Spleen (tissue), 11 donors: ENCODE data around the gene ATP5F1D. TPM values are rescaled to one million over a fixed set of nuclear protein-coding genes. Genes with fewer than 3 reads are reported as not detected.

Source experiments
- DNase-seq: peaks from one replicate; pipeline ENCODE4 v3.0.0-alpha.2; 2020
- H3K27ac ChIP-seq, 8 donors: fragments of 200-600 bp; sonication (generic) in 7 of 8; 1 replicate in 4 of 8; 2 replicates in 4 of 8; pipeline versions ENCODE4 v1.5.0 to v1.8.0; 2016 to 2021; ENCODE audit warnings: inconsistent platforms in 4 of 8, mild to moderate bottlenecking in 4 of 8, moderate library complexity in 1 of 8
- H3K27me3 ChIP-seq, 7 donors: fragments of 200-600 bp; sonication (generic) in 6 of 7; replicated peaks in 1 of 7; 1 replicate in 4 of 7; 2 replicates in 3 of 7; pipeline versions ENCODE4 v1.5.0 to v1.8.0; 2016 to 2021; ENCODE audit warnings: inconsistent platforms in 3 of 7, mild to moderate bottlenecking in 1 of 7
- H3K36me3 ChIP-seq, 6 donors: fragments of 200-600 bp; sonication (generic) in 5 of 6; 1 replicate in 4 of 6; 2 replicates in 2 of 6; pipeline versions ENCODE4 v1.5.0 to v1.8.0; 2016 to 2021; ENCODE audit warnings: inconsistent platforms in 2 of 6
- H3K4me1 ChIP-seq, 6 donors: fragments of 200-600 bp; sonication (generic) in 5 of 6; 1 replicate in 3 of 6; 2 replicates in 3 of 6; pipeline versions ENCODE4 v1.5.0 to v1.8.0; 2016 to 2021; ENCODE audit warnings: inconsistent platforms in 3 of 6
- H3K4me3 ChIP-seq, 8 donors: fragments of 200-600 bp; sonication (generic) in 7 of 8; 1 replicate in 4 of 8; 2 replicates in 4 of 8; pipeline versions ENCODE4 v1.5.0 to v1.8.0; 2016 to 2021; ENCODE audit warnings: inconsistent platforms in 4 of 8, mild to moderate bottlenecking in 4 of 8, moderate library complexity in 2 of 8
- H3K9me3 ChIP-seq, 8 donors: fragments of 200-600 bp; sonication (generic) in 7 of 8; 1 replicate in 4 of 8; 2 replicates in 4 of 8; pipeline versions ENCODE4 v1.5.0 to v1.8.0; 2016 to 2021; ENCODE audit warnings: inconsistent platforms in 4 of 8
- CTCF ChIP-seq, 11 experiments: fragments of 200-600 bp in 7 of 11; fragments of 450-650 bp in 4 of 11; sonication (generic) in 4 of 11; IDR thresholded peaks in 8 of 11; conservative IDR thresholded peaks in 3 of 11; 1 replicate in 7 of 11; 2 replicates in 4 of 11; pipeline versions ENCODE4 v1.4.0 to v1.8.0; 2016 to 2021; ENCODE audit warnings: antibody characterized with exemption in 11 of 11, inconsistent platforms in 4 of 11, mild to moderate bottlenecking in 1 of 11
- POLR2A ChIP-seq, 3 donors: fragments of 450-650 bp; IDR thresholded peaks; one replicate each; pipeline ENCODE4 v1.5.1; 2017; ENCODE audit warnings: antibody characterized with exemption in 3 of 3, mild to moderate bottlenecking in 1 of 3
- POLR2AphosphoS5 ChIP-seq, 3 donors: sonication (generic); formaldehyde crosslinking; IDR thresholded peaks; one replicate each; pipeline ENCODE4 v1.5.1; 2017; ENCODE audit warnings: antibody characterized with exemption in 3 of 3
- WGBS, 5 donors: extraction: QIAGEN DNeasy Blood & Tissue Kit in 3 of 5; methylation state at CpG; one replicate each; pipeline versions ENCODE4 v1.1.5 to v1.1.7; 2013 to 2018; 5-methylcytosine and 5-hydroxymethylcytosine counted together
- intact Hi-C: fragments of 100-400 bp; cut with DNase I; formaldehyde crosslinking; loops from one replicate; pipeline ENCODE4 v1.15.0; 2023; ENCODE audit warnings: low total_unique reads
- polyA plus RNA-seq, 3 donors: library from polyadenylated mRNA; stranded (reverse); fragments of 200-250 nt; gene quantifications; one replicate each; pipeline ENCODE4 v1.2.1, GENCODE V29; 2013
- total RNA-seq, 7 donors: library from RNA; depleted of rRNA in 3 of 7; stranded (reverse); fragments of >200 nt in 3 of 7; fragmentation: NEBNext Ultra II Directional in 4 of 7; extraction: Animal tissue kit (Norgen Biotek cat#: 25700) in 4 of 7; gene quantifications; one replicate each; pipeline versions ENCODE4 v1.1.0 to v1.2.1, GENCODE V29; 2016 to 2021
- donor health status: healthy with polysubstance abuse.
- donor health status: DM: no; HTN: no; CAD: no; lungs with moderate emphysema.
- donor health status: DM: no; HTN: no; CAD: no.
- donor health status: Bipolar disorder and iron deficiency.
- donor health status: healthy.
- donor health status: DM: no; HTN: no; CAD: no.
- donor health status: DM: yes; HTN: yes; CAD: no.

The ATP5F1D gene
- total and polyA plus RNA-seq, 10 donors = 49.1 to 166 (median 121) TPM

DNA sequence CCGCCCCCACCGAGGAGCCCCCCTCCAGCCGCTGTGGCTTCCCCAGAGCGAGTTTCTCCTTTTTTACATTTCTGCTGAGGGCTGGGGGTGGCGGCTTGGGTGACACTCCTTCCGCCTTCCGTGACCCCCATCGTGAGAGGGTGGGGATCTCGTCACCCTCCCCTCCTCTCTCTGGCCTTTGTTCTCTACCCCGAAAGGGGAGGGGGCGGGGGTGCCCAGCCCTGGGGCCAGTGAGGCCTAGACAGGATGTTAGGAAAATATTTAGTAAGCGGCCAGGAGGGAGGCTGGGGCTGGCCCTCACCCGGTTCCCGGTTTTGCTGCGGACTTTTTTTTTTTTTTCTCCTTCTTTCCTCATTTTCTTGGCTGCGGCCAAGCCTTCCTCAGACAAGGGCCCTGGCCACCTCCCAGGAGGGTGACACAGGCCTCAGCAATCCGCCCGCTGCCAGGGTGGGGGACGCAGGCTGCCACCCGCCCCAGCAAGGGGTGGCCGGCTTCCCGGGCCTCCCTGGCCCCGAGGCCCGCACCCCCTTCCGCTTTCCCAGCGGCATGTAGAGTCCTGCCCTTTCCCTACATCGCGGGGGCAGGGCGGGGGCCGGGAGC, 10.8 kb downstream of the ATP5F1D start:
- Histone ChIP-seq H3K27ac (peak overlapping the region; percentile 95 to 100 (median 99)), H3K36me3 (peaks cover 8 to 68% (median 52%) of the 10 kb centered on the region in 6 donors), H3K4me3 (peak overlapping the region; percentile 91 to 99 (median 98)), H3K9me3 (no peaks in the 10 kb centered on the region), H3K4me1 (peaks cover 48 to 74% (median 70%) of the 10 kb centered on the region in 6 donors), H3K27me3 (no peaks in the 10 kb centered on the region)
- WGBS, 5 donors = 1% methylated on average over 24 to 30 of the region's 30 CpGs
- intact Hi-C loops = no loop called here
- peak; percentile 96 for DNase-seq
- TF ChIP-seq CTCF (IDR thresholded peaks at IDR 0.05 in 8 of 11, conservative IDR thresholded peaks at IDR 0.05 in 3 of 11) (no peak), POLR2AphosphoS5 (IDR thresholded peaks at IDR 0.05) (peak; percentile 76 to 83 (median 80)), POLR2A (IDR thresholded peaks at IDR 0.05) (no peak)

GRCh38 chr19:1252821-1253513, 11.4 kb downstream of the ATP5F1D start:
- Histone ChIP-seq H3K27ac (peak overlapping the region; percentile 95 to 100 (median 99)), H3K4me3 (peak overlapping the region; percentile 91 to 99 (median 98)), H3K4me1 (peaks cover 48 to 74% (median 70%) of the 10 kb centered on the region in 6 donors), H3K27me3 (no peaks in the 10 kb centered on the region), H3K9me3 (no peaks in the 10 kb centered on the region), H3K36me3 (peaks cover 8 to 74% (median 58%) of the 10 kb centered on the region in 6 donors)
- 0 to 1% (median 1%) methylated on average over 9 to 26 of the region's 26 CpGs for whole genome bisulfite sequencing, 5 donors
- intact Hi-C loops = no loop called here
- peak; percentile 98 for DNase-seq
- TF ChIP-seq POLR2AphosphoS5 (IDR thresholded peaks at IDR 0.05) (peak; percentile 82 to 91 (median 84)), POLR2A (IDR thresholded peaks at IDR 0.05) (no peak), CTCF (IDR thresholded peaks at IDR 0.05 in 8 of 11, conservative IDR thresholded peaks at IDR 0.05 in 3 of 11) (peak in 6 of 11 experiments; percentile 17 to 36 (median 30))

- TF ChIP-seq CTCF (IDR thresholded peaks at IDR 0.05 in 8 of 11, conservative IDR thresholded peaks at IDR 0.05 in 3 of 11) (no peak), POLR2AphosphoS5 (IDR thresholded peaks at IDR 0.05) (no peak), POLR2A (IDR thresholded peaks at IDR 0.05) (no peak)
- Histone ChIP-seq H3K27ac (peak overlapping the region; percentile 95 to 100 (median 99)), H3K4me3 (peak overlapping the region; percentile 91 to 99 (median 98)), H3K4me1 (peaks cover 53 to 76% (median 73%) of the 10 kb centered on the region in 6 donors), H3K27me3 (no peaks in the 10 kb centered on the region), H3K36me3 (peaks cover 8 to 80% (median 61%) of the 10 kb centered on the region in 6 donors), H3K9me3 (no peaks in the 10 kb centered on the region)
- intact Hi-C loops = no loop called here
- 13 to 36% (median 21%) methylated on average over 17 to 23 of the region's 23 CpGs for WGBS, 5 donors
- DNase-seq = peak; percentile 86
Observed at GRCh38 chr19:1253514-1254080, 12.0 kb downstream of the ATP5F1D start.
